Measurements from ENCODE around the gene ZNF586.
"Not testable (repeated sequence)": the region's sequence is repeated elsewhere in the genome, so short reads cannot be mapped to it uniquely, and the experiment has no call there.

ZNF586 gene
- 58.7 to 69.0 reads per million in 2 donors for total RNA-seq

GRCh38 chr19:57769345-57770131, at the start of gene ZNF586:
ZNF586 (plus strand) TSS chr19:57769676; CDS start chr19:57769843, 167 bp downstream.
- DNase-seq = peak; percentile 55

- no peak for DNase-seq
Observed at GRCh38 chr19:57719901-57720519, 49.5 kb upstream of the ZNF586 start.

GRCh38 chr19:57720878-57721277, 48.6 kb upstream of the ZNF586 start:
- DNase-seq = no peak

- not testable (repeated sequence) for DNase-seq
Observed at GRCh38 chr19:57738320-57738719, 31.2 kb upstream of the ZNF586 start.

- not testable (repeated sequence) for DNase-seq
Observed at GRCh38 chr19:57738770-57739169, 30.7 kb upstream of the ZNF586 start.

- DNase-seq = no peak
Observed at GRCh38 chr19:57746580-57747471, 22.6 kb upstream of the ZNF586 start, which contains the start of gene ZNF776. ZNF776 (plus strand) TSS chr19:57746815; CDS start chr19:57747059, 244 bp downstream.

GRCh38 chr19:57747472-57747807, 22.0 kb upstream of the ZNF586 start:
- DNase-seq = no peak

GRCh38 chr19:57748029-57748428, 21.4 kb upstream of the ZNF586 start:
- no peak for DNase-seq

GRCh38 chr19:57754091-57754673, 15.3 kb upstream of the ZNF586 start:
- DNase-seq = no peak

GRCh38 chr19:57755031-57755430, 14.4 kb upstream of the ZNF586 start:
- no peak for DNase-seq

- no peak for DNase-seq
Observed at GRCh38 chr19:57757941-57758340, 11.5 kb upstream of the ZNF586 start.

GRCh38 chr19:57759096-57759495, 10.4 kb upstream of the ZNF586 start:
- DNase-seq = no peak

- DNase-seq = no peak
Observed at GRCh38 chr19:57771417-57771816, 1.9 kb downstream of the ZNF586 start.

- no peak for DNase-seq
Observed at GRCh38 chr19:57773488-57773887, 4.0 kb downstream of the ZNF586 start.

GRCh38 chr19:57776764-57777296, 7.4 kb downstream of the ZNF586 start:
- DNase-seq = no peak

- DNase-seq = no peak
Observed at GRCh38 chr19:57778336-57778735, 8.9 kb downstream of the ZNF586 start.

GRCh38 chr19:57779220-57779845, 9.9 kb downstream of the ZNF586 start:
- DNase-seq = no peak

- DNase-seq = no peak
Observed at GRCh38 chr19:57786286-57786685, 16.8 kb downstream of the ZNF586 start.

GRCh38 chr19:57786906-57787305, 17.4 kb downstream of the ZNF586 start:
- DNase-seq = no peak

GRCh38 chr19:57788114-57788692, 18.7 kb downstream of the ZNF586 start:
- DNase-seq = no peak

- no peak for DNase-seq
Observed at GRCh38 chr19:57789288-57789687, 19.8 kb downstream of the ZNF586 start.

GRCh38 chr19:57796580-57796979, 27.1 kb downstream of the ZNF586 start:
- not testable (repeated sequence) for DNase-seq

Measured in activated gamma-delta T cell (primary cell).